CD4-positive, CD25-positive, alpha-beta regulatory T cell (primary cell): ENCODE results near the gene MAML2. TPM values are rescaled to one million over a fixed set of nuclear protein-coding genes. Genes with fewer than 3 reads are reported as not detected.
"Not testable (repeated sequence)": the region's sequence is repeated elsewhere in the genome, so short reads cannot be mapped to it uniquely, and the experiment has no call there.

Experiments used
- ATAC-seq, 2 donors: fragments of 150-1000 bp; cut with Tn5 transposase; one replicate each; pipeline ENCODE4 v1.10.0; 2021; ENCODE audit warnings: low read depth in 2 of 2, moderate number of reproducible peaks in 2 of 2, moderate library complexity in 1 of 2
- DNase-seq, 3 donors: peaks; one replicate each; pipeline versions ENCODE4 v3.0.0 to v3.0.0-alpha.2; 2012 to 2022; ENCODE audit warnings: mixed read lengths in 1 of 3
- H3K27ac ChIP-seq: one replicate; pipeline ENCODE4 v1.7.0; 2013; ENCODE audit warnings: mild to moderate bottlenecking, low read length; ENCODE audit not compliant: insufficient read depth, poor library complexity, severe bottlenecking
- H3K27me3 ChIP-seq: one replicate; pipeline ENCODE4 v1.7.0; 2013; ENCODE audit warnings: low read length; ENCODE audit not compliant: control insufficient read depth, insufficient read depth
- H3K36me3 ChIP-seq: one replicate; pipeline ENCODE4 v1.7.0; 2013; ENCODE audit warnings: mild to moderate bottlenecking, low read length, moderate library complexity; ENCODE audit not compliant: control insufficient read depth, insufficient read depth
- H3K4me1 ChIP-seq: 2 replicates; pipeline ENCODE4 v1.7.0; 2013; ENCODE audit warnings: mild to moderate bottlenecking, low read length; ENCODE audit not compliant: insufficient read depth, control insufficient read depth, poor library complexity, severe bottlenecking
- H3K4me3 ChIP-seq: one replicate; pipeline ENCODE4 v1.7.0; 2013; ENCODE audit warnings: low read depth, mild to moderate bottlenecking, low read length, moderate library complexity
- H3K9me3 ChIP-seq, 2 experiments: 1 replicate in 1 of 2; 2 replicates in 1 of 2; pipeline ENCODE4 v1.7.0; 2013; ENCODE audit warnings: low read length in 2 of 2, mild to moderate bottlenecking in 1 of 2, moderate library complexity in 1 of 2; ENCODE audit not compliant: control insufficient read depth in 2 of 2
- H3K27ac Mint-ChIP-seq, 3 donors: one replicate each; pipeline ENCODE4 v1.8.0; 2020 to 2022; ENCODE audit warnings: mild to moderate bottlenecking in 3 of 3, mixed read lengths in 3 of 3, moderate library complexity in 2 of 3
- H3K27me3 Mint-ChIP-seq: one replicate; pipeline ENCODE4 v1.8.0; 2022; ENCODE audit warnings: mild to moderate bottlenecking, mixed read lengths
- H3K36me3 Mint-ChIP-seq: one replicate; pipeline ENCODE4 v1.8.0; 2020; ENCODE audit warnings: mixed read lengths
- H3K4me1 Mint-ChIP-seq, 4 donors: one replicate each; pipeline ENCODE4 v1.8.0; 2020 to 2022; ENCODE audit warnings: mixed read lengths in 4 of 4, mild to moderate bottlenecking in 1 of 4
- H3K4me3 Mint-ChIP-seq, 4 donors: one replicate each; pipeline ENCODE4 v1.8.0; 2020 to 2022; ENCODE audit warnings: mild to moderate bottlenecking in 4 of 4, mixed read lengths in 4 of 4, moderate library complexity in 3 of 4
- H3K9me3 Mint-ChIP-seq, 7 donors: one replicate each; pipeline ENCODE4 v1.8.0; 2020 to 2022; ENCODE audit warnings: mixed read lengths in 7 of 7, mild to moderate bottlenecking in 3 of 7, moderate library complexity in 2 of 7
- polyA plus RNA-seq, 4 donors: library from polyadenylated mRNA; unstranded; fragments of 300-500 nt; fragmentation: Illumina TruSeq; gene quantifications; one replicate each; pipeline ENCODE4 v1.2.3, GENCODE V29; 2021
- total RNA-seq: library from RNA; stranded (reverse); gene quantifications from one replicate; pipeline ENCODE4 v1.2.3, GENCODE V29; 2022

Gene MAML2
- total and polyA plus RNA-seq, 5 donors from 2014 or later = 4.1 to 35.6 (median 9.3) TPM

- DNase-seq (no peak), ATAC-seq (no peak)
- Histone ChIP-seq H3K4me3 (no peak overlapping the region), H3K9me3 (no peaks in the 10 kb centered on the region), H3K4me1 (peaks cover 13% of the 10 kb centered on the region), H3K27me3 (no peaks in the 10 kb centered on the region), H3K36me3 (peaks cover 20% of the 10 kb centered on the region), H3K27ac (peak overlapping the region; percentile 56)
- Mint-ChIP-seq H3K36me3 (peaks cover 33% of the 10 kb centered on the region), H3K4me3 (peak overlapping the region in 1 of 4 donors; percentile 56), H3K4me1 (peaks cover 21 to 55% (median 40%) of the 10 kb centered on the region in 4 donors), H3K9me3 (peaks cover 0 to 8% (median 3%) of the 10 kb centered on the region in 7 donors), H3K27ac (peak overlapping the region in 2 of 3 donors; percentile 71 to 84), H3K27me3 (no peaks in the 10 kb centered on the region)
These were observed 69.5 kb downstream of the MAML2 start for GRCh38 chr11:96273507-96273906.

- ATAC-seq (peak; percentile 68 to 82), DNase-seq (peak in 2 of 3 donors; percentile 34 to 71)
- Histone ChIP-seq H3K4me3 (peak overlapping the region; percentile 22), H3K27ac (peak overlapping the region; percentile 58), H3K9me3 (no peaks in the 10 kb centered on the region), H3K36me3 (peaks cover 18% of the 10 kb centered on the region), H3K27me3 (no peaks in the 10 kb centered on the region), H3K4me1 (peaks cover 21% of the 10 kb centered on the region)
- Mint-ChIP-seq H3K36me3 (peaks cover 34% of the 10 kb centered on the region), H3K27ac (peak overlapping the region; percentile 50 to 84 (median 71)), H3K4me1 (peaks cover 26 to 56% (median 42%) of the 10 kb centered on the region in 4 donors), H3K27me3 (no peaks in the 10 kb centered on the region), H3K4me3 (peak overlapping the region in 2 of 4 donors; percentile 9 to 56), H3K9me3 (peaks cover 0 to 8% (median 3%) of the 10 kb centered on the region in 7 donors)
These were observed 70.3 kb downstream of the MAML2 start for GRCh38 chr11:96272529-96273222.

GRCh38 chr11:96271777-96272176, 71.2 kb downstream of the MAML2 start:
- peaks cover 35 to 65% (median 49%) of the 10 kb centered on the region in 4 donors for H3K4me1 Mint-ChIP-seq
- Histone ChIP-seq H3K4me1 (peaks cover 30% of the 10 kb centered on the region), H3K36me3 (peaks cover 16% of the 10 kb centered on the region), H3K9me3 (no peaks in the 10 kb centered on the region), H3K27ac (peak overlapping the region; percentile 58), H3K27me3 (no peaks in the 10 kb centered on the region), H3K4me3 (no peak overlapping the region)
- H3K4me3 Mint-ChIP-seq = peak overlapping the region in 1 of 4 donors; percentile 48
- H3K9me3 Mint-ChIP-seq = peaks cover 0 to 8% (median 3%) of the 10 kb centered on the region in 7 donors
- peak overlapping the region; percentile 67 to 89 (median 71) for H3K27ac Mint-ChIP-seq
- no peak for ATAC-seq
- peaks cover 34% of the 10 kb centered on the region for H3K36me3 Mint-ChIP-seq
- no peaks in the 10 kb centered on the region for H3K27me3 Mint-ChIP-seq
- DNase-seq = no peak

- Histone ChIP-seq H3K36me3 (peaks cover 12% of the 10 kb centered on the region), H3K4me1 (peaks cover 33% of the 10 kb centered on the region)
- not testable (repeated sequence) for H3K27ac ChIP-seq, DNase-seq, H3K4me3 ChIP-seq, H3K27me3 Mint-ChIP-seq, H3K9me3 ChIP-seq, H3K27me3 ChIP-seq, H3K9me3 Mint-ChIP-seq, ATAC-seq
- peaks cover 33% of the 10 kb centered on the region for H3K36me3 Mint-ChIP-seq
- peak overlapping the region; percentile 67 to 89 (median 71) for H3K27ac Mint-ChIP-seq
- peak overlapping the region in 1 of 4 donors; percentile 48 for H3K4me3 Mint-ChIP-seq
- peaks cover 39 to 68% (median 51%) of the 10 kb centered on the region in 4 donors for H3K4me1 Mint-ChIP-seq
These were observed 71.6 kb downstream of the MAML2 start for GRCh38 chr11:96271352-96271751.

- H3K27me3 ChIP-seq, ATAC-seq, DNase-seq, H3K4me3 ChIP-seq, H3K9me3 ChIP-seq, H3K9me3 Mint-ChIP-seq, H3K27me3 Mint-ChIP-seq: not testable (repeated sequence)
- Mint-ChIP-seq H3K27ac (peak overlapping the region; percentile 35 to 71 (median 59)), H3K36me3 (peaks cover 27% of the 10 kb centered on the region), H3K4me1 (peaks cover 58 to 88% (median 69%) of the 10 kb centered on the region in 4 donors), H3K4me3 (peak overlapping the region in 1 of 4 donors; percentile 19)
- peaks cover 44% of the 10 kb centered on the region for H3K4me1 ChIP-seq
- peak overlapping the region; percentile 75 for H3K27ac ChIP-seq
- peaks cover 12% of the 10 kb centered on the region for H3K36me3 ChIP-seq
These were observed 74.5 kb downstream of the MAML2 start for GRCh38 chr11:96268527-96268926.

GRCh38 chr11:96267496-96268032, 75.4 kb downstream of the MAML2 start:
- Histone ChIP-seq H3K4me1 (peaks cover 42% of the 10 kb centered on the region), H3K9me3 (no peaks in the 10 kb centered on the region), H3K27me3 (no peaks in the 10 kb centered on the region), H3K27ac (peak overlapping the region; percentile 75), H3K4me3 (peak overlapping the region; percentile 78), H3K36me3 (peaks cover 12% of the 10 kb centered on the region)
- Mint-ChIP-seq H3K27ac (peak overlapping the region; percentile 90 to 96 (median 93)), H3K4me3 (peak overlapping the region; percentile 55 to 86 (median 80)), H3K36me3 (peaks cover 27% of the 10 kb centered on the region), H3K9me3 (peaks cover 0 to 8% (median 2%) of the 10 kb centered on the region in 7 donors), H3K27me3 (no peaks in the 10 kb centered on the region), H3K4me1 (peaks cover 60 to 88% (median 70%) of the 10 kb centered on the region in 4 donors)
- ATAC-seq = peak; percentile 78 to 82
- peak in 2 of 3 donors; percentile 34 to 49 for DNase-seq

GRCh38 chr11:96267001-96267495, 75.9 kb downstream of the MAML2 start:
- Histone ChIP-seq H3K4me1 (peaks cover 40% of the 10 kb centered on the region), H3K27me3 (no peaks in the 10 kb centered on the region), H3K36me3 (peaks cover 11% of the 10 kb centered on the region), H3K4me3 (peak overlapping the region; percentile 78), H3K27ac (peak overlapping the region; percentile 75), H3K9me3 (no peaks in the 10 kb centered on the region)
- Mint-ChIP-seq H3K27ac (peak overlapping the region; percentile 90 to 96 (median 93)), H3K4me3 (peak overlapping the region; percentile 55 to 86 (median 80)), H3K4me1 (peaks cover 58 to 85% (median 67%) of the 10 kb centered on the region in 4 donors), H3K36me3 (peaks cover 22% of the 10 kb centered on the region), H3K9me3 (peaks cover 0 to 8% (median 2%) of the 10 kb centered on the region in 7 donors), H3K27me3 (no peaks in the 10 kb centered on the region)
- no peak for ATAC-seq
- no peak for DNase-seq
